ENCODE data around the gene TANC1. TPM values are rescaled to one million over a fixed set of nuclear protein-coding genes. Genes with fewer than 3 reads are reported as not detected.

Gene TANC1
- polyA plus RNA-seq, 2 of the 4 experiments (the other 2 are of a cell fraction) = 9.2 to 21.2 TPM

GRCh38 chr2:159110784-159111183, 142.3 kb downstream of the TANC1 start:
- ChIA-PET POLR2A (no interaction called here), CTCF (interaction anchor here (0.9 to 1.5 kb wide), 3 partner anchors 9 to 48 kb away, joined by 3 read pairs; no protein-coding TSS in a partner anchor)
- no peak overlapping the region for H3K4me3 ChIP-seq
- DNase-seq (ENCODE audit: low read depth in 1 of 2, low spot score in 1 of 2) (no peak), FAIRE-seq (no peak), ATAC-seq (no peak)
- no peak overlapping the region for H3K27ac ChIP-seq
- no peak overlapping the region for H3K4me2 ChIP-seq
- H3K9me3 ChIP-seq = no peaks in the 10 kb centered on the region
- no peak for TF ChIP-seq CEBPB (IDR thresholded peaks at IDR 0.05)
- TF ChIP-seq ZFP36 (IDR thresholded peaks at IDR 0.05; ENCODE audit: borderline replicate concordance, partially characterized antibody) = no peak
- TF ChIP-seq HOXB13 (CRISPR knock-in tag; IDR thresholded peaks at IDR 0.05; ENCODE audit: low read depth) = no peak
- no peak for TF ChIP-seq CHD2 (IDR thresholded peaks at IDR 0.05; ENCODE audit: low read length, partially characterized antibody)
- TF ChIP-seq HEYL (CRISPR knock-in tag; IDR thresholded peaks at IDR 0.05) = no peak
- no peak for TF ChIP-seq FOSB (CRISPR knock-in tag; IDR thresholded peaks at IDR 0.05)
- TF ChIP-seq EHMT2 (IDR thresholded peaks at IDR 0.05; ENCODE audit: low read depth) = no peak
- no peak for TF ChIP-seq CTCF (IDR thresholded peaks at IDR 0.05)
- no peak for TF ChIP-seq ZC3H11A (IDR thresholded peaks at IDR 0.05)
- no peak for TF ChIP-seq RFX5 (IDR thresholded peaks at IDR 0.05)
- no peak for TF ChIP-seq CHD4 (IDR thresholded peaks at IDR 0.05; ENCODE audit: borderline replicate concordance)
- TF ChIP-seq ESRRA (IDR thresholded peaks at IDR 0.05; ENCODE audit: borderline replicate concordance, low read length) = no peak
- no peak for TF ChIP-seq HES2 (IDR thresholded peaks at IDR 0.05)
- no peak for TF ChIP-seq MAX (IDR thresholded peaks at IDR 0.05)
- no peak for TF ChIP-seq JUN (IDR thresholded peaks at IDR 0.05)
- no peak for TF ChIP-seq RAD21 (conservative IDR thresholded peaks at IDR 0.05 in 1 of 2, IDR thresholded peaks at IDR 0.05 in 1 of 2)
- no peak for TF ChIP-seq MYC (IDR thresholded peaks at IDR 0.05; ENCODE audit: borderline replicate concordance, low read length)
- no peak for TF ChIP-seq GATA3 (IDR thresholded peaks at IDR 0.05; ENCODE audit: borderline replicate concordance)
- TF ChIP-seq JUNB (IDR thresholded peaks at IDR 0.05) = no peak
- TF ChIP-seq HMGXB4 (CRISPR knock-in tag; IDR thresholded peaks at IDR 0.05; ENCODE audit: borderline replicate concordance) = no peak
- 89% methylated on average over 2 of the region's 2 CpGs for WGBS (ENCODE audit: missing lambda C conversion rate)
- no peaks in the 10 kb centered on the region for H3K4me1 ChIP-seq

- FAIRE-seq = no peak
- no peaks in the 10 kb centered on the region for H3K4me1 ChIP-seq
- no peak overlapping the region for H3K27ac ChIP-seq
- ChIA-PET CTCF (interaction anchor here (0.9 to 1.5 kb wide), 5 partner anchors 8 to 134 kb away, joined by 3 read pairs; no protein-coding TSS in a partner anchor), POLR2A (no interaction called here)
- ATAC-seq = no peak; a peak in 1 of 6 replicates
- no peak for DNase-seq (ENCODE audit: low read depth in 1 of 2, low spot score in 1 of 2)
- H3K4me2 ChIP-seq = no peak overlapping the region
- H3K4me3 ChIP-seq = no peak overlapping the region
- H3K9me3 ChIP-seq = no peaks in the 10 kb centered on the region
- 84% methylated on average over 8 of the region's 8 CpGs for WGBS (ENCODE audit: missing lambda C conversion rate)
- TF ChIP-seq CTCF (IDR thresholded peaks at IDR 0.05) (no peak), RNF2 (IDR thresholded peaks at IDR 0.05; ENCODE audit: borderline replicate concordance, low read depth) (no peak), TP53 (CRISPR knock-in tag; IDR thresholded peaks at IDR 0.05) (no peak), HMGXB4 (CRISPR knock-in tag; IDR thresholded peaks at IDR 0.05; ENCODE audit: borderline replicate concordance) (no peak), ZNF302 (CRISPR knock-in tag; IDR thresholded peaks at IDR 0.05) (no peak), HDAC2 (IDR thresholded peaks at IDR 0.05) (no peak), REST (IDR thresholded peaks at IDR 0.05) (no peak)
Observed at GRCh38 chr2:159111346-159111927, 143.0 kb downstream of the TANC1 start.

Data from A549 (cell line).